K562 (cell line): ENCODE measurements around the gene DENND1A. TPM values are rescaled to one million over a fixed set of nuclear protein-coding genes. Genes with fewer than 3 reads are reported as not detected.

ENCODE experiments used
- ATAC-seq: fragments of 200-7000 bp; cut with Tn5 transposase; 3 replicates; pipeline ENCODE4 v1.9.1; 2020; ENCODE audit warnings: moderate library complexity
- BruUV-seq: library from RNA; stranded (reverse); fragments of 400-500 nt; replicated peaks from 2 replicates; lab custom pipeline; 2021; lab: Mats Ljungman, UMichigan
- CTCF ChIA-PET: fragments of 300-600 bp; formaldehyde crosslinking; extraction: SDS; loops from one replicate; lab custom pipeline; 2021; ENCODE audit warnings: low intra/inter-chr PET ratio; lab: Yijun Ruan, JAX
- POLR2A ChIA-PET: fragments of 300-600, 350-650 bp; sonication (Branson Sonifier 250); formaldehyde crosslinking; extraction: SDS; loops from one replicate; lab custom pipeline; 2021; ENCODE audit warnings: antibody characterized with exemption, inconsistent platforms; lab: Yijun Ruan, JAX
- DNase-seq, 4 experiments: peaks; one replicate each; pipeline versions ENCODE4 v3.0.0 to v3.0.0-alpha.2; 2011 to 2018; ENCODE audit warnings: low spot score in 3 of 4, mixed read lengths in 3 of 4; ENCODE audit errors: extremely low read depth in 1 of 4
- FAIRE-seq: peaks from 2 replicates; lab custom pipeline; 2011; peaks lifted over from hg19 to GRCh38; lab: Jason Lieb, UNC
- H2AFZ ChIP-seq: 2 replicates; pipeline ENCODE4 v1.6.0; 2011; ENCODE audit warnings: low read depth, low read length, control low read depth, inconsistent platforms
- H3K27ac ChIP-seq: fragments of 200-600 bp; 3 replicates; pipeline ENCODE4 v1.8.0; 2011; ENCODE audit warnings: low read depth, mild to moderate bottlenecking, control low read depth, inconsistent platforms, low read length, moderate library complexity, mixed read lengths; ENCODE audit errors: extremely low read depth
- H3K27me3 ChIP-seq, 2 experiments: fragments of 300-600 bp in 1 of 2; 2 replicates in 1 of 2; 3 replicates in 1 of 2; pipeline versions ENCODE4 v1.6.0 to v1.8.0; 2011; ENCODE audit warnings: inconsistent platforms in 2 of 2, low read length in 2 of 2, mild to moderate bottlenecking in 1 of 2, mixed read lengths in 1 of 2, moderate library complexity in 1 of 2; ENCODE audit not compliant: control insufficient read depth in 2 of 2, insufficient read depth in 2 of 2
- H3K36me3 ChIP-seq: fragments of 300-600 bp; 3 replicates; pipeline ENCODE4 v1.8.0; 2011; ENCODE audit warnings: mild to moderate bottlenecking, low read length, inconsistent platforms; ENCODE audit not compliant: control insufficient read depth, insufficient read depth
- H3K4me1 ChIP-seq, 2 experiments: fragments of 200-600 bp in 1 of 2; replicated peaks in 1 of 2; 2 replicates in 1 of 2; 3 replicates in 1 of 2; pipeline versions ENCODE4 v1.5.1 to v1.8.0; 2011; ENCODE audit warnings: inconsistent platforms in 2 of 2, low read length in 2 of 2, mild to moderate bottlenecking in 1 of 2, mixed read lengths in 1 of 2, moderate library complexity in 1 of 2; ENCODE audit not compliant: control insufficient read depth in 2 of 2, insufficient read depth in 2 of 2
- H3K4me2 ChIP-seq: 2 replicates; pipeline ENCODE4 v1.6.1; 2011; ENCODE audit warnings: low read length, control low read depth, inconsistent platforms, mixed read lengths; ENCODE audit not compliant: insufficient read depth
- H3K4me3 ChIP-seq: fragments of 200-600 bp; sonication (generic), shearing (Covaris generic); 2 replicates; pipeline ENCODE4 v1.5.1; 2016; ENCODE audit warnings: control low read depth, inconsistent platforms
- H3K79me2 ChIP-seq: fragments of 200-600 bp; 3 replicates; pipeline ENCODE4 v1.8.0; 2011; ENCODE audit warnings: low read length, inconsistent platforms; ENCODE audit not compliant: control insufficient read depth, insufficient read depth
- H3K9ac ChIP-seq, 2 experiments: 2 replicates each; pipeline versions ENCODE4 v1.6.0 to v1.6.1; 2011; ENCODE audit warnings: low read depth in 2 of 2, low read length in 2 of 2, control low read depth in 1 of 2, inconsistent platforms in 1 of 2, mild to moderate bottlenecking in 1 of 2, mixed read lengths in 1 of 2; ENCODE audit not compliant: insufficient read depth in 1 of 2
- H3K9me1 ChIP-seq: one replicate; pipeline ENCODE4 v1.6.0; 2011; ENCODE audit warnings: inconsistent platforms, mild to moderate bottlenecking, low read length, moderate library complexity; ENCODE audit not compliant: control insufficient read depth, insufficient read depth
- H3K9me3 ChIP-seq: replicated peaks from 2 replicates; pipeline ENCODE4 v1.5.1; 2011; ENCODE audit warnings: low read depth, low read length, inconsistent platforms; ENCODE audit not compliant: control insufficient read depth, insufficient read depth
- H4K20me1 ChIP-seq: replicated peaks from 2 replicates; pipeline ENCODE4 v1.6.1; 2011; ENCODE audit warnings: low read length, inconsistent platforms, mixed read lengths; ENCODE audit not compliant: control insufficient read depth, insufficient read depth
- C11orf30 ChIP-seq: fragments of 450-650 bp; IDR thresholded peaks from 2 replicates; pipeline ENCODE4 v1.6.1; 2016; ENCODE audit warnings: low read depth, mild to moderate bottlenecking
- CBX3 ChIP-seq, 2 experiments: IDR thresholded peaks; 1 replicate in 1 of 2; 2 replicates in 1 of 2; pipeline ENCODE4 v1.6.1; 2012; ENCODE audit warnings: inconsistent platforms in 2 of 2, low read length in 2 of 2, borderline replicate concordance in 1 of 2, control low read depth in 1 of 2
- GABPA ChIP-seq: fragments of 200-800 bp; sonication (Bioruptor generic); conservative IDR thresholded peaks from 2 replicates; pipeline ENCODE4 v1.6.1; 2016; ENCODE audit warnings: low read depth, missing genetic modification characterization, missing compliant biosample characterization
- KDM5B ChIP-seq: fragments of 200-600 bp; sonication (generic); IDR thresholded peaks from 2 replicates; pipeline ENCODE4 v1.6.1; 2012; ENCODE audit warnings: low read depth, mild to moderate bottlenecking, moderate library complexity, low read length, control low read depth, inconsistent platforms; ENCODE audit not compliant: insufficient replicate concordance
- XRCC4 ChIP-seq: IDR thresholded peaks from one replicate; pipeline ENCODE4 v1.6.1; 2011; ENCODE audit not compliant: insufficient read depth, insufficient read length; ENCODE audit errors: extremely low read depth
- ZNF707 ChIP-seq: fragments of 250-450 bp; sonication (Bioruptor Pico); conservative IDR thresholded peaks from 2 replicates; pipeline ENCODE4 v1.8.0; 2022; ENCODE audit warnings: inconsistent platforms, mild to moderate bottlenecking, moderate library complexity
- WGBS: fragments of 100-300 bp; shearing (Covaris generic); methylation state at CpG from one replicate; pipeline ENCODE4 v1.1.6; 2016; ENCODE audit warnings: low coverage, mixed read lengths; ENCODE audit not compliant: insufficient coverage; ENCODE audit errors: missing lambda C conversion rate; 5-methylcytosine and 5-hydroxymethylcytosine counted together
- in situ Hi-C: fragments of 300-500 bp; cut with MboI; formaldehyde crosslinking; loops from 4 replicates; pipeline ENCODE4 v1.15.0; 2018; ENCODE audit warnings: inconsistent platforms, mixed read lengths
- intact Hi-C: fragments of 100-400 bp; cut with micrococcal nuclease; formaldehyde crosslinking; loops from 2 replicates; pipeline ENCODE4 v1.14.2; 2022
- polyA plus RNA-seq, 8 experiments: library from polyadenylated mRNA; depleted of rRNA in 4 of 8; stranded (reverse) in 5 of 8; unstranded in 3 of 8; fragments of >200 nt; fragmentation: Nextera tagmentation in 2 of 8; fragmentation: Illumina TruSeq in 1 of 8; extraction: Ambion mirVana in 2 of 8; extraction: Trizol in 1 of 8; gene quantifications; 2 replicates each; pipeline versions ENCODE4 v1.2.1 to v1.2.3, GENCODE V29; 2011 to 2014; ENCODE audit warnings: inconsistent platforms in 1 of 8, missing spikeins in 1 of 8
- total RNA-seq, 7 experiments: library from RNA; depleted of rRNA in 6 of 7; stranded (reverse); fragments of >200 nt in 6 of 7; fragmentation: Illumina TruSeq in 2 of 7; extraction: Trizol in 2 of 7; gene quantifications; 2 replicates each; pipeline versions ENCODE4 v1.2.1 to v1.2.3, GENCODE V29; 2011 to 2021; ENCODE audit warnings: low replicate concordance in 1 of 7
- TF ChIP-seq, protein P1 (sequence below), 3 experiments: fragments of 200-800 bp in 1 of 3; sonication (Bioruptor generic) in 1 of 3; sonication (generic) in 1 of 3; formaldehyde crosslinking in 1 of 3; IDR thresholded peaks; 2 replicates each; pipeline versions ENCODE4 v1.6.1 to v1.8.0; 2016 to 2022; ENCODE audit warnings: mild to moderate bottlenecking in 2 of 3, missing compliant biosample characterization in 2 of 3, missing genetic modification characterization in 2 of 3, missing genetic modification reagents in 1 of 3
- TF ChIP-seq, protein P2 (sequence below): sonication (generic); formaldehyde crosslinking; IDR thresholded peaks from 2 replicates; pipeline ENCODE4 v1.8.0; 2023; ENCODE audit warnings: missing genetic modification reagents, mild to moderate bottlenecking, borderline replicate concordance
- TF ChIP-seq, protein P3 (sequence below), 2 experiments: fragments of 200-800 bp in 1 of 2; sonication (Bioruptor generic) in 1 of 2; sonication (generic) in 1 of 2; formaldehyde crosslinking in 1 of 2; IDR thresholded peaks in 1 of 2; conservative IDR thresholded peaks in 1 of 2; 2 replicates each; pipeline versions ENCODE4 v1.5.0 to v1.6.1; 2016 to 2020; ENCODE audit warnings: missing compliant biosample characterization in 1 of 2, missing genetic modification characterization in 1 of 2, missing genetic modification reagents in 1 of 2

DENND1A gene
- total and polyA plus RNA-seq, 9 of the 15 experiments (the other 6 are each of a cell fraction or from before 2014, with no cell fraction given), result 7.6 to 29.5 (median 15.7) TPM

DNA sequence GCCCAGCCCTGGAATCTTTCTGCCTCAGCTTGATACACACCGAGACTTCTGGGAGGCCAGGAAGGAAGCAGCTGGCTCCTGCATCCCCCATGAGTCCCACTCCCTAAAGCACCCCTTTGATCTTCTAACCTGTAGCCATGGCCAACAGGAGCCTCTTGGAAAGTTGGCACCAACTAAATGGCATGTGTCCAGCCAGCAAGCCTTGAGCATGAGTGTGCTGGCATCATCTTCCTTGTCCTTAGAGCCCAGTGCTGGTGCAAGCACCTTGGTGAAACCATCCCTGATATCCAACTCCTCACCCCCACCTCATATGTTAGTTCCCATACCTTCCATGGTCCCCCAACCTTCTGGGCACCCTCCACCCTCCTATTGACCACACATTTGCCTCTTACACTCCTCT lies 443.5 kb downstream of the DENND1A start (continued):
- TF ChIP-seq, protein P1, sequence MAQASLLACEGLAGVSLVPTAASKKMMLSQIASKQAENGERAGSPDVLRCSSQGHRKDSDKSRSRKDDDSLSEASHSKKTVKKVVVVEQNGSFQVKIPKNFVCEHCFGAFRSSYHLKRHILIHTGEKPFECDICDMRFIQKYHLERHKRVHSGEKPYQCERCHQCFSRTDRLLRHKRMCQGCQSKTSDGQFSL (CRISPR knock-in tag; IDR thresholded peaks at IDR 0.05), result no peak
- TF ChIP-seq, protein P1 (tag; IDR thresholded peaks at IDR 0.05), result no peak
- no peak for TF ChIP-seq KDM5B

DNA sequence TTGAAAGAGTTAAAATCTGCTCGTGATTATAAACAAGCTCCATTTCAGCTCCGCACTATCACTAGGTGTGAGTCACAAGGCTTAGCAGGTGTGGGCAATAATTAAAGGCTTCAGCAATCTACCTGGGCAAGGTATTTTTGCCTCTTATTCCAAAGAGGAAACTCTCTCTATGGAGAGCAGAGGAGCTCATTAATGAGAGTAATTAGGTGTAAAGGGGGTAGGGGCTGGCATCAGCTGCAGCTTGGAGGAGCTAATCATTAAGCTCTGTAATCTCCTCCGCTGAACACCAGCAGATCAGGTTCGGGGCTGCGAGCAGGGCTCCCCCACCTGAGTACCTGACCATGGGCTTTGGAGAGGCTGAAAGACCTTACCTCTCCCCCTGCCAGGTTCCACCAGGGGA lies 444.7 kb downstream of the DENND1A start:
- no peaks in the 10 kb centered on the region for H3K9me3 ChIP-seq
- H3K9me1 ChIP-seq, result no peaks in the 10 kb centered on the region
- no peak overlapping the region for H2AFZ ChIP-seq
- H3K36me3 ChIP-seq, result no peaks in the 10 kb centered on the region
- 0 out of 2 replicates have a peak, but pooled peaks cover 4% of the 10 kb centered on the region for H4K20me1 ChIP-seq
- no peak for FAIRE-seq
- peaks cover 2 to 4% of the 10 kb centered on the region in 2 experiments; a peak in 2 of 5 replicates for H3K4me1 ChIP-seq
- H3K27ac ChIP-seq, result no peak overlapping the region
- no peaks in the 10 kb centered on the region for H3K27me3 ChIP-seq
- CTCF ChIA-PET, result no interaction called here
- intact Hi-C loops, result no loop called here
- WGBS, result 60% methylated on average over 5 of the region's 5 CpGs
- H3K4me2 ChIP-seq, result no peak overlapping the region
- H3K79me2 ChIP-seq, result no peaks in the 10 kb centered on the region
- H3K9ac ChIP-seq, result no peak overlapping the region
- ATAC-seq, result no peak
- POLR2A ChIA-PET, result interaction anchor here (0.6 kb wide), 1 partner anchor 8 kb away, joined by 3 read pairs; no protein-coding TSS in a partner anchor
- no peak for DNase-seq
- H3K4me3 ChIP-seq, result no peak overlapping the region
- in situ Hi-C loops, result no loop called here
- no TSS peak for BruUV-seq
- TF ChIP-seq ZNF707 (CRISPR knock-in tag), result no peak
- TF ChIP-seq, protein P2, sequence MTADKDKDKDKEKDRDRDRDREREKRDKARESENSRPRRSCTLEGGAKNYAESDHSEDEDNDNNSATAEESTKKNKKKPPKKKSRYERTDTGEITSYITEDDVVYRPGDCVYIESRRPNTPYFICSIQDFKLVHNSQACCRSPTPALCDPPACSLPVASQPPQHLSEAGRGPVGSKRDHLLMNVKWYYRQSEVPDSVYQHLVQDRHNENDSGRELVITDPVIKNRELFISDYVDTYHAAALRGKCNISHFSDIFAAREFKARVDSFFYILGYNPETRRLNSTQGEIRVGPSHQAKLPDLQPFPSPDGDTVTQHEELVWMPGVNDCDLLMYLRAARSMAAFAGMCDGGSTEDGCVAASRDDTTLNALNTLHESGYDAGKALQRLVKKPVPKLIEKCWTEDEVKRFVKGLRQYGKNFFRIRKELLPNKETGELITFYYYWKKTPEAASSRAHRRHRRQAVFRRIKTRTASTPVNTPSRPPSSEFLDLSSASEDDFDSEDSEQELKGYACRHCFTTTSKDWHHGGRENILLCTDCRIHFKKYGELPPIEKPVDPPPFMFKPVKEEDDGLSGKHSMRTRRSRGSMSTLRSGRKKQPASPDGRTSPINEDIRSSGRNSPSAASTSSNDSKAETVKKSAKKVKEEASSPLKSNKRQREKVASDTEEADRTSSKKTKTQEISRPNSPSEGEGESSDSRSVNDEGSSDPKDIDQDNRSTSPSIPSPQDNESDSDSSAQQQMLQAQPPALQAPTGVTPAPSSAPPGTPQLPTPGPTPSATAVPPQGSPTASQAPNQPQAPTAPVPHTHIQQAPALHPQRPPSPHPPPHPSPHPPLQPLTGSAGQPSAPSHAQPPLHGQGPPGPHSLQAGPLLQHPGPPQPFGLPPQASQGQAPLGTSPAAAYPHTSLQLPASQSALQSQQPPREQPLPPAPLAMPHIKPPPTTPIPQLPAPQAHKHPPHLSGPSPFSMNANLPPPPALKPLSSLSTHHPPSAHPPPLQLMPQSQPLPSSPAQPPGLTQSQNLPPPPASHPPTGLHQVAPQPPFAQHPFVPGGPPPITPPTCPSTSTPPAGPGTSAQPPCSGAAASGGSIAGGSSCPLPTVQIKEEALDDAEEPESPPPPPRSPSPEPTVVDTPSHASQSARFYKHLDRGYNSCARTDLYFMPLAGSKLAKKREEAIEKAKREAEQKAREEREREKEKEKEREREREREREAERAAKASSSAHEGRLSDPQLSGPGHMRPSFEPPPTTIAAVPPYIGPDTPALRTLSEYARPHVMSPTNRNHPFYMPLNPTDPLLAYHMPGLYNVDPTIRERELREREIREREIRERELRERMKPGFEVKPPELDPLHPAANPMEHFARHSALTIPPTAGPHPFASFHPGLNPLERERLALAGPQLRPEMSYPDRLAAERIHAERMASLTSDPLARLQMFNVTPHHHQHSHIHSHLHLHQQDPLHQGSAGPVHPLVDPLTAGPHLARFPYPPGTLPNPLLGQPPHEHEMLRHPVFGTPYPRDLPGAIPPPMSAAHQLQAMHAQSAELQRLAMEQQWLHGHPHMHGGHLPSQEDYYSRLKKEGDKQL (CRISPR knock-in tag), result no peak
- no peak for TF ChIP-seq CBX3 (IDR thresholded peaks at IDR 0.05; ENCODE audit: borderline replicate concordance in 1 of 2, low read length in 2 of 2)
- no peak for TF ChIP-seq GABPA
- no peak for TF ChIP-seq C11orf30
- no peak for TF ChIP-seq XRCC4
- TF ChIP-seq, protein P3, sequence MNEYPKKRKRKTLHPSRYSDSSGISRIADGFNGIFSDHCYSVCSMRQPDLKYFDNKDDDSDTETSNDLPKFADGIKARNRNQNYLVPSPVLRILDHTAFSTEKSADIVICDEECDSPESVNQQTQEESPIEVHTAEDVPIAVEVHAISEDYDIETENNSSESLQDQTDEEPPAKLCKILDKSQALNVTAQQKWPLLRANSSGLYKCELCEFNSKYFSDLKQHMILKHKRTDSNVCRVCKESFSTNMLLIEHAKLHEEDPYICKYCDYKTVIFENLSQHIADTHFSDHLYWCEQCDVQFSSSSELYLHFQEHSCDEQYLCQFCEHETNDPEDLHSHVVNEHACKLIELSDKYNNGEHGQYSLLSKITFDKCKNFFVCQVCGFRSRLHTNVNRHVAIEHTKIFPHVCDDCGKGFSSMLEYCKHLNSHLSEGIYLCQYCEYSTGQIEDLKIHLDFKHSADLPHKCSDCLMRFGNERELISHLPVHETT (CRISPR knock-in tag; conservative IDR thresholded peaks at IDR 0.05 in 1 of 2, IDR thresholded peaks at IDR 0.05 in 1 of 2), result no peak
